Adrenal gland (tissue), 5 donors: ENCODE data around the gene SKA3.

Source experiments
- POLR2A ChIP-seq, 2 donors: fragments of 450-650 bp; IDR thresholded peaks; one replicate each; pipeline ENCODE4 v1.6.1; 2017; ENCODE audit warnings: antibody characterized with exemption in 2 of 2, mild to moderate bottlenecking in 2 of 2, moderate library complexity in 1 of 2
- TF ChIP-seq, protein P1 (sequence below), 6 experiments: fragments of 450-650 bp in 4 of 6; fragments of 200-600 bp in 2 of 6; sonication (generic) in 1 of 6; IDR thresholded peaks; 1 replicate in 5 of 6; 2 replicates in 1 of 6; pipeline versions ENCODE4 v1.5.1 to v1.8.0; 2016 to 2021; ENCODE audit warnings: antibody characterized with exemption in 6 of 6, mild to moderate bottlenecking in 2 of 6, moderate library complexity in 1 of 6
- donor health status: DM: no; HTN: no; CAD: no.

DNA sequence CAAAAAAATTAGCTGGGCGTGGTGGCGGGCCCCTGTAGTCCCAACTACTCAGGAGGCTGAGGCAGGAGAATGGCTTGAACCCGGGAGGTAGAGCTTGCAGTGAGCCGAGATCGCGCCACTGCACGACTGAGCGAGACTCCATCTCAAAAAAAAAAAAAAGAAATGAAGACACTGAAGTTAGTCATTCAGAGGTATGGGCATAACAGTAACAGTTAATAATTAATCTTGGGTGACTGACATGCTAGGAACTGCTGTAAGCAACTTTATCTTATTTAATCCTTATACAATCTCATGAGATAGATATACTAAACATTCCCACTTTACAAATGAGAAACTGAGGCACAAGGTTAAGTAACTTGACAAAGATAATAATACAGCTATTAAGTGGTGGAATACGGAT lies 4.9 kb downstream of the SKA3 start:
- TF ChIP-seq, protein P1, sequence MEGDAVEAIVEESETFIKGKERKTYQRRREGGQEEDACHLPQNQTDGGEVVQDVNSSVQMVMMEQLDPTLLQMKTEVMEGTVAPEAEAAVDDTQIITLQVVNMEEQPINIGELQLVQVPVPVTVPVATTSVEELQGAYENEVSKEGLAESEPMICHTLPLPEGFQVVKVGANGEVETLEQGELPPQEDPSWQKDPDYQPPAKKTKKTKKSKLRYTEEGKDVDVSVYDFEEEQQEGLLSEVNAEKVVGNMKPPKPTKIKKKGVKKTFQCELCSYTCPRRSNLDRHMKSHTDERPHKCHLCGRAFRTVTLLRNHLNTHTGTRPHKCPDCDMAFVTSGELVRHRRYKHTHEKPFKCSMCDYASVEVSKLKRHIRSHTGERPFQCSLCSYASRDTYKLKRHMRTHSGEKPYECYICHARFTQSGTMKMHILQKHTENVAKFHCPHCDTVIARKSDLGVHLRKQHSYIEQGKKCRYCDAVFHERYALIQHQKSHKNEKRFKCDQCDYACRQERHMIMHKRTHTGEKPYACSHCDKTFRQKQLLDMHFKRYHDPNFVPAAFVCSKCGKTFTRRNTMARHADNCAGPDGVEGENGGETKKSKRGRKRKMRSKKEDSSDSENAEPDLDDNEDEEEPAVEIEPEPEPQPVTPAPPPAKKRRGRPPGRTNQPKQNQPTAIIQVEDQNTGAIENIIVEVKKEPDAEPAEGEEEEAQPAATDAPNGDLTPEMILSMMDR (IDR thresholded peaks at IDR 0.05), result no peak
- TF ChIP-seq POLR2A (IDR thresholded peaks at IDR 0.05), result no peak
